ENCODE data around the gene FHIT. TPM values are rescaled to one million over a fixed set of nuclear protein-coding genes. Genes with fewer than 3 reads are reported as not detected.

The FHIT gene
- total and polyA plus RNA-seq, 2 donors from 2014 or later, result 20.2 to 61.2 TPM

DNA sequence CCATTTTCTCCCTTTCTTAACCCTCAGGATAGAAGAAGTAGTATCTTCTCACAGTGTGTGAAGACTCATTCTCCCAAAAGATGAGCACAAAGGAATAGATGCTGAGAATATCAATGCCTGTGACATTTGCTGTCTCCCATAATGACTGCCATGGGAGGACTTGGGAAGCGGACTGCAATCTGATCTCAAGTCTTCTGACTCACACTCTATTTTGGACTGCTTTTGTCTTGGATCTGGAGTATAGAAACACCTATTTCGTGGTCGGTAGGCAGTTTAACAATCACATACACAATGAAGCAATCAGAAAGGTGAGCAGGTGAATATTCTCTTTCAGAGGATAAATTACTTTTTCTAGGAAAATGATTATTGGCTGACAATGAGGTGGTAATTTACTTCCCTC is 852.0 kb downstream of the FHIT start:
- DNase-seq (no peak), FAIRE-seq (no peak)
- Histone ChIP-seq H3K36me3 (ENCODE audit: control insufficient read depth in 2 of 3, insufficient read depth in 3 of 3, low read length in 3 of 3) (no peaks in the 10 kb centered on the region), H3K9me3 (ENCODE audit: control insufficient read depth in 2 of 3, insufficient read depth in 1 of 3, low read length in 3 of 3) (no peaks in the 10 kb centered on the region), H3K27ac (ENCODE audit: low read depth in 2 of 2, low read length in 2 of 2) (no peak overlapping the region), H3K4me3 (ENCODE audit: low read length in 3 of 3) (no peak overlapping the region), H3K27me3 (ENCODE audit: control insufficient read depth, insufficient read depth, low read length) (no peaks in the 10 kb centered on the region), H3K9ac (ENCODE audit: low read length in 3 of 3) (no peak overlapping the region), H3K4me1 (ENCODE audit: control insufficient read depth in 2 of 3, insufficient read depth in 2 of 3, low read depth in 1 of 3, low read length in 3 of 3) (no peaks in the 10 kb centered on the region)
- intact Hi-C loops (cut with DNase I), result no loop called here
- TF ChIP-seq, protein P1, sequence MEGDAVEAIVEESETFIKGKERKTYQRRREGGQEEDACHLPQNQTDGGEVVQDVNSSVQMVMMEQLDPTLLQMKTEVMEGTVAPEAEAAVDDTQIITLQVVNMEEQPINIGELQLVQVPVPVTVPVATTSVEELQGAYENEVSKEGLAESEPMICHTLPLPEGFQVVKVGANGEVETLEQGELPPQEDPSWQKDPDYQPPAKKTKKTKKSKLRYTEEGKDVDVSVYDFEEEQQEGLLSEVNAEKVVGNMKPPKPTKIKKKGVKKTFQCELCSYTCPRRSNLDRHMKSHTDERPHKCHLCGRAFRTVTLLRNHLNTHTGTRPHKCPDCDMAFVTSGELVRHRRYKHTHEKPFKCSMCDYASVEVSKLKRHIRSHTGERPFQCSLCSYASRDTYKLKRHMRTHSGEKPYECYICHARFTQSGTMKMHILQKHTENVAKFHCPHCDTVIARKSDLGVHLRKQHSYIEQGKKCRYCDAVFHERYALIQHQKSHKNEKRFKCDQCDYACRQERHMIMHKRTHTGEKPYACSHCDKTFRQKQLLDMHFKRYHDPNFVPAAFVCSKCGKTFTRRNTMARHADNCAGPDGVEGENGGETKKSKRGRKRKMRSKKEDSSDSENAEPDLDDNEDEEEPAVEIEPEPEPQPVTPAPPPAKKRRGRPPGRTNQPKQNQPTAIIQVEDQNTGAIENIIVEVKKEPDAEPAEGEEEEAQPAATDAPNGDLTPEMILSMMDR (IDR thresholded peaks at IDR 0.05; ENCODE audit: borderline replicate concordance, extremely low read depth, insufficient read depth), result no peak

DNA sequence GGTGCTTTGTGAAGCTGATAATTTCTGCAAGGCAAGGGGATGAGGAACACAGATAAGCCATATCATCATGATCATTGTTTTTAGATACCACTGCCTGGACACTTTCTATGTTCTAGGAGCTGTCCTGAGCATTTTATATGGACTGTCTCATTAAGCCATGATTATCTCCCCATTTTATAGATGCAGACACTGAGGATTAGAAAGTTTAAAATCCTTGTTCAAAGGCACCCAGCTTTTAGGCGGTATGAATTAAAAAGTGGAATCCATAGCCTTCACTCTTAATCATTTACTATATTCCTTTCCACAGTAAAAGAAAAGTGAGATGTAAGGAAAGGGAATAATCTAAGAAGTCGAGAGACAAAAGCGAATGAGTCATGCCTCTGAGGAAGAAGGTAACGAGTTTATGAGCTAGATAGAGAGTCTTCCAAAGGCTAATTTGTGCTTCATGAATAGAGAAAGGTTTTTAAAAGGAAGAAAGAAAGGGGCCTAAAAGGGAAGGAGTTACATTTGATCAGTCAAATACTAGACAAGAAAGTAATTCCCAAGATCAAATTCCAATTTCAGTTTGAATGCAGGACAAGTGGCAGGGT is 856.0 kb downstream of the FHIT start:
- TF ChIP-seq, protein P1 (IDR thresholded peaks at IDR 0.05; ENCODE audit: borderline replicate concordance, extremely low read depth, insufficient read depth), result no peak
- H3K27ac ChIP-seq (ENCODE audit: low read depth in 2 of 2, low read length in 2 of 2), result no peak overlapping the region
- DNase-seq (no peak), FAIRE-seq (no peak)
- H3K27me3 ChIP-seq (ENCODE audit: control insufficient read depth, insufficient read depth, low read length), result no peaks in the 10 kb centered on the region
- H3K4me1 ChIP-seq (ENCODE audit: control insufficient read depth in 2 of 3, insufficient read depth in 2 of 3, low read depth in 1 of 3, low read length in 3 of 3), result no peaks in the 10 kb centered on the region
- H3K36me3 ChIP-seq (ENCODE audit: control insufficient read depth in 2 of 3, insufficient read depth in 3 of 3, low read length in 3 of 3), result no peaks in the 10 kb centered on the region
- H3K9me3 ChIP-seq (ENCODE audit: control insufficient read depth in 2 of 3, insufficient read depth in 1 of 3, low read length in 3 of 3), result no peaks in the 10 kb centered on the region
- H3K9ac ChIP-seq (ENCODE audit: low read length in 3 of 3), result no peak overlapping the region
- no peak overlapping the region for H3K4me3 ChIP-seq (ENCODE audit: low read length in 3 of 3)
- intact Hi-C loops (cut with DNase I), result no loop called here

DNA sequence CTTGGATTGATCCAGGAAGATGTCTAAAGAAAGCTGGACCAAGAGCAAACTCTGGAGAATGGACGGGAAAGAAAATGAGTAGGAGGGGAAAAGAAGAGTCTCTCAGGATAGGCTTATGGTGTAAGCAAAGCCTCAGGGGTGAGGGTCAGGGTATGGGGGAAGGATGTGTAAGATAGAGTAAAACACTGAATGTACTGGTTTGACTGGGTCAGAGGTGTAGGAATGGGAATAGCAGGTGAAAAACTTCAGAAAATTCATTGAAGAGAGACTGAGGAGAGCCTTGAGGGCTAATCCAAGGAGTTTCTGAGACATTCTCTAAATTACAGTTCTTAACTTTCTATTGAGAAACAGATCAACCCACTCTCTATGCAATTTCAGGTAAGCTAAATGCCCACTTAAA is 857.3 kb downstream of the FHIT start:
- intact Hi-C loops (cut with DNase I), result no loop called here
- DNase-seq, result no peak
- FAIRE-seq, result no peak

More for the DNA sequence above, 857.3 kb downstream of the FHIT start:
- TF ChIP-seq, protein P1 (IDR thresholded peaks at IDR 0.05; ENCODE audit: borderline replicate concordance, extremely low read depth, insufficient read depth), result no peak
- no peak overlapping the region for H3K27ac ChIP-seq (ENCODE audit: low read depth in 2 of 2, low read length in 2 of 2)
- no peaks in the 10 kb centered on the region for H3K36me3 ChIP-seq (ENCODE audit: control insufficient read depth in 2 of 3, insufficient read depth in 3 of 3, low read length in 3 of 3)
- no peaks in the 10 kb centered on the region for H3K4me1 ChIP-seq (ENCODE audit: control insufficient read depth in 2 of 3, insufficient read depth in 2 of 3, low read depth in 1 of 3, low read length in 3 of 3)
- no peaks in the 10 kb centered on the region for H3K27me3 ChIP-seq (ENCODE audit: control insufficient read depth, insufficient read depth, low read length)
- no peaks in the 10 kb centered on the region for H3K9me3 ChIP-seq (ENCODE audit: control insufficient read depth in 2 of 3, insufficient read depth in 1 of 3, low read length in 3 of 3)
- no peak overlapping the region for H3K4me3 ChIP-seq (ENCODE audit: low read length in 3 of 3)
- H3K9ac ChIP-seq (ENCODE audit: low read length in 3 of 3), result no peak overlapping the region

Data from kidney (tissue), 14 donors.